ENCODE measurements around the gene PRSS16. TPM values are rescaled to one million over a fixed set of nuclear protein-coding genes. Genes with fewer than 3 reads are reported as not detected.
"Not testable (repeated sequence)": the region's sequence is repeated elsewhere in the genome, so short reads cannot be mapped to it uniquely, and the experiment has no call there.

Gene PRSS16, protein sequence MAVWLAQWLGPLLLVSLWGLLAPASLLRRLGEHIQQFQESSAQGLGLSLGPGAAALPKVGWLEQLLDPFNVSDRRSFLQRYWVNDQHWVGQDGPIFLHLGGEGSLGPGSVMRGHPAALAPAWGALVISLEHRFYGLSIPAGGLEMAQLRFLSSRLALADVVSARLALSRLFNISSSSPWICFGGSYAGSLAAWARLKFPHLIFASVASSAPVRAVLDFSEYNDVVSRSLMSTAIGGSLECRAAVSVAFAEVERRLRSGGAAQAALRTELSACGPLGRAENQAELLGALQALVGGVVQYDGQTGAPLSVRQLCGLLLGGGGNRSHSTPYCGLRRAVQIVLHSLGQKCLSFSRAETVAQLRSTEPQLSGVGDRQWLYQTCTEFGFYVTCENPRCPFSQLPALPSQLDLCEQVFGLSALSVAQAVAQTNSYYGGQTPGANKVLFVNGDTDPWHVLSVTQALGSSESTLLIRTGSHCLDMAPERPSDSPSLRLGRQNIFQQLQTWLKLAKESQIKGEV
- total RNA-seq = 1 to 10 TPM; 1.5 to 2.0 TPM

DNA sequence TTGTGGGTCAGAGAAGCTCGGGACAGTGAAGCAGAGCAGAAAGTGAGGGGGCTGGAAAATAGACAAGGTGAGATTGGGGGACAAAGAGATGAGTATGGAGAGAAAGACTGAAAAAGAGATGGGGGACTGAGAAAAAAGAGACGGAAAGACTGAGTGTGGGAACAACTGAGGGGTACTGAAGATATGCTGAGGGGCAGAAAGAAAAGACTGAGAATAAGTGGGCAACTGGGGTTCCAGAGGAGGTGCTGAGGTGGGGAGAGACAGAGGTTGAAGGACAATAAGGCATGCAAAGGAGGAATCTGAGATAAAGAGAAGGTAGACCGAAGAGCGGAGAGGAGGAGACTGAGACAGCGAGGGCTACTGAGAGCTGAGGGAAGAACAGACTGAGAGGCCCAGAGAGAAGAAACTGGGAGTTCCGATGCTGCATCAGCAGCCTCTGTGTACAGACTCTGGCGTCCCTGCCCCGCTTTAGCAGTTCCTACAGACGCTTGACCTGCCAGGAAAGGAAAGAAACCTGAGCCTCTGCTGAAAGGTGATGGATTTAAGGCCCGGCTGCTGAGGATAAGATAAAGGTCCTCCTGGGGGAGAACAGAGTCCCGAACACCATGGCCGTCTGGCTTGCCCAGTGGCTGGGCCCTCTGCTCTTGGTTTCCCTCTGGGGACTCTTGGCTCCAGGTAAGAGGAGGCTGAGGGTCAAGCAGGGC, at the start of gene PRSS16:
TSS of gene PRSS16 (plus strand) at position 569 of the 704 bp plus-strand sequence. CDS start at position 606, 37 bp downstream.
- CTCF ChIA-PET = interaction anchor here (0.6 kb wide), 1 partner anchor 9 kb away, joined by 4 read pairs; no protein-coding TSS in a partner anchor
- POLR2A ChIA-PET = no interaction called here
- intact Hi-C loops (cut with DNase I, micrococcal nuclease) = no loop called here
- Mint-ChIP-seq H3K27me3 (peaks cover 32% of the 10 kb centered on the region), H3K27ac (no peak within 1 kb of the TSS), H3K9me3 (ENCODE audit: low read depth) (no peaks in the 10 kb centered on the region), H3K4me1 (peaks cover 10% of the 10 kb centered on the region), H3K4me3 (no peak within 1 kb of the TSS), H3K36me3 (ENCODE audit: low read depth) (no peaks in the 10 kb centered on the region)
- no peak for DNase-seq
- no peak for ATAC-seq

GRCh38 chr6:27205375-27206278, 41.9 kb upstream of the PRSS16 start:
- intact Hi-C loops (cut with DNase I, micrococcal nuclease) = loop anchor here in 1 of 2 experiments (5.0 kb wide), 1 partner anchor 97 kb away; no protein-coding TSS in a partner anchor
- POLR2A ChIA-PET = no interaction called here
- Mint-ChIP-seq H3K36me3 (ENCODE audit: low read depth) (no peaks in the 10 kb centered on the region), H3K27me3 (peaks cover 34% of the 10 kb centered on the region), H3K9me3 (ENCODE audit: low read depth) (no peaks in the 10 kb centered on the region), H3K27ac (no peak overlapping the region), H3K4me3 (peak overlapping the region; percentile 39), H3K4me1 (peaks cover 11% of the 10 kb centered on the region)
- DNase-seq (peak; percentile 56), ATAC-seq (no peak)
- CTCF ChIA-PET = interaction anchor here (0.9 kb wide), 1 partner anchor 39 kb away, joined by 3 read pairs; no protein-coding TSS in a partner anchor

GRCh38 chr6:27206806-27207205, 40.7 kb upstream of the PRSS16 start:
- Mint-ChIP-seq H3K36me3 (ENCODE audit: low read depth) (no peaks in the 10 kb centered on the region), H3K27me3 (peaks cover 36% of the 10 kb centered on the region), H3K27ac (no peak overlapping the region), H3K4me1 (peaks cover 11% of the 10 kb centered on the region), H3K4me3 (no peak overlapping the region), H3K9me3 (ENCODE audit: low read depth) (peaks cover 1% of the 10 kb centered on the region)
- ChIA-PET CTCF (no interaction called here), POLR2A (interaction anchor here (0.6 kb wide), 1 partner anchor 684 kb away, joined by 7 read pairs; a partner anchor contains a TSS)
- no peak for DNase-seq
- peak; percentile 44 for ATAC-seq
- intact Hi-C loops (cut with DNase I, micrococcal nuclease) = loop anchor here in 1 of 2 experiments (5.0 kb wide), 1 partner anchor 95 kb away; no protein-coding TSS in a partner anchor

GRCh38 chr6:27208042-27208441, 39.5 kb upstream of the PRSS16 start:
- intact Hi-C loops (cut with DNase I, micrococcal nuclease) = loop anchor here in 1 of 2 experiments (5.0 kb wide), 1 partner anchor 94 kb away; no protein-coding TSS in a partner anchor
- ATAC-seq (no peak), DNase-seq (no peak)
- Mint-ChIP-seq H3K9me3 (ENCODE audit: low read depth) (peaks cover 2% of the 10 kb centered on the region), H3K4me3 (no peak overlapping the region), H3K36me3 (ENCODE audit: low read depth) (no peaks in the 10 kb centered on the region), H3K4me1 (peaks cover 11% of the 10 kb centered on the region), H3K27me3 (peaks cover 38% of the 10 kb centered on the region), H3K27ac (no peak overlapping the region)
- CTCF ChIA-PET = no interaction called here
- POLR2A ChIA-PET = no interaction called here

GRCh38 chr6:27209196-27209595, 38.3 kb upstream of the PRSS16 start:
- ChIA-PET POLR2A (no interaction called here), CTCF (no interaction called here)
- Mint-ChIP-seq H3K27ac (no peak overlapping the region), H3K4me3 (no peak overlapping the region), H3K4me1 (peaks cover 11% of the 10 kb centered on the region), H3K36me3 (ENCODE audit: low read depth) (no peaks in the 10 kb centered on the region), H3K9me3 (ENCODE audit: low read depth) (peaks cover 2% of the 10 kb centered on the region), H3K27me3 (peaks cover 37% of the 10 kb centered on the region)
- ATAC-seq (no peak), DNase-seq (no peak)
- intact Hi-C loops (cut with DNase I, micrococcal nuclease) = loop anchor here in 1 of 2 experiments (5.0 kb wide), 1 partner anchor 93 kb away; no protein-coding TSS in a partner anchor

DNA sequence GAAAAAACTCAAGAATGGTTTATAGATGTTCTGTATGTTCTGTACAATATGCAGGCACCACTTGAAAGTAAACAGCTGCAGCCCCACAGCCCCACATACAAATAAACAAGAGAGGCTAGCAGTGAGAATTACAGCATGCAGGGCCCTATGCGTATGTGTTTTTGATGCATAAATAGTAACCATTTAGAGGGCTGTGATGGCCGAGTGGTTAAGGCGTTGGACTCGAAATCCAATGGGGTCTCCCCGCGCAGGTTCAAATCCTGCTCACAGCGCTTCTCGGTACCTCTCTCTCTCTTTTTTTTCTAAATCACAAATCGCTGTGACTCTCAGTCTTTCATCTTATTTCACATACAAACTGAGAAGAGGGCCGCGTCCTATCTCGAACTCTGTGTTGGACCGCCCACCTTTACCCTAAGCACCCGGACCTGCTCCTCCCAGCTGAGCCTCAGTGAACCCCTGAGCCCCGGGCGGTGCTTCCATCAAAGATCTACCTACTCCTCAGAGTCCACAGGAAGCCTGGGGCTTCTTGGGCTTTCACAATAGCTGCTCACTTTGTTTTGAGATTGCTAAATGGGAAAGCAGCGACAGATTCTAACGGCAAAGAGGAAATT, 37.7 kb upstream of the PRSS16 start:
- H3K9me3 Mint-ChIP-seq (ENCODE audit: low read depth) = peaks cover 2% of the 10 kb centered on the region
- ATAC-seq (no peak), DNase-seq (no peak)
- POLR2A ChIA-PET = no interaction called here
- H3K4me1 Mint-ChIP-seq = peaks cover 11% of the 10 kb centered on the region
- H3K27ac Mint-ChIP-seq = no peak overlapping the region
- H3K27me3 Mint-ChIP-seq = peaks cover 37% of the 10 kb centered on the region
- H3K36me3 Mint-ChIP-seq (ENCODE audit: low read depth) = no peaks in the 10 kb centered on the region
- no peak overlapping the region for H3K4me3 Mint-ChIP-seq
- intact Hi-C loops (cut with DNase I, micrococcal nuclease) = loop anchor here in 1 of 2 experiments (5.0 kb wide), 1 partner anchor 93 kb away; no protein-coding TSS in a partner anchor
- CTCF ChIA-PET = no interaction called here

DNA sequence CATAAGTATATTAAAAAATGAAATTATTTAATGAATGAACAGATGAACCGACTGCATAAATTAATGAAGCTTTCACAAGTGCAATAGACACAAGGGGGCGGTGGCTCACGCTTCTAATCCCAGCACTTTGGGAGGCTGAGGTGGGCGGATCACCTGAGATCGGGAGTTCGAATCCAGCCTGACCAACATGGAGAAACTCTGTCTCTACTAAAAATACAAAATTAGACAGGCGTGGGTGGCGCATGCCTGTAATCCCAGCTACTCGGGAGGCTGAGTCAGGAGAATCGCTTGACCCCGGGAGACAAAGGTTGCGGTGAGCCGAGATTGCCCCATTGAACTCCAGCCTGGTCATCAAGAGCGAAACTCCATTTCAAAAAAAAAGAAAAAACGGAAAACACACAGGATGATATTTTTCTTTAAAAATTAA, 34.4 kb upstream of the PRSS16 start:
- peak; percentile 12 for DNase-seq
- CTCF ChIA-PET; H3K9me3 Mint-ChIP-seq (ENCODE audit: low read depth); H3K36me3 Mint-ChIP-seq (ENCODE audit: low read depth); H3K4me1 Mint-ChIP-seq; H3K27ac Mint-ChIP-seq; H3K4me3 Mint-ChIP-seq; intact Hi-C loops (cut with DNase I, micrococcal nuclease); ATAC-seq: not testable (repeated sequence)
- H3K27me3 Mint-ChIP-seq = peaks cover 31% of the 10 kb centered on the region
- POLR2A ChIA-PET = interaction anchor here (0.7 kb wide), 1 partner anchor 464 kb away, joined by 3 read pairs; no protein-coding TSS in a partner anchor

GRCh38 chr6:27213544-27214125, 33.9 kb upstream of the PRSS16 start:
- ChIA-PET POLR2A (interaction anchor here (0.7 kb wide), 1 partner anchor 463 kb away, joined by 3 read pairs; no protein-coding TSS in a partner anchor), CTCF (no interaction called here)
- ATAC-seq = no peak
- Mint-ChIP-seq H3K4me3 (no peak overlapping the region), H3K4me1 (no peaks in the 10 kb centered on the region), H3K27ac (no peak overlapping the region), H3K27me3 (peaks cover 34% of the 10 kb centered on the region), H3K9me3 (ENCODE audit: low read depth) (peaks cover 2% of the 10 kb centered on the region), H3K36me3 (ENCODE audit: low read depth) (no peaks in the 10 kb centered on the region)
- intact Hi-C loops (cut with DNase I, micrococcal nuclease) = no loop called here
- peak; percentile 16 for DNase-seq

DNA sequence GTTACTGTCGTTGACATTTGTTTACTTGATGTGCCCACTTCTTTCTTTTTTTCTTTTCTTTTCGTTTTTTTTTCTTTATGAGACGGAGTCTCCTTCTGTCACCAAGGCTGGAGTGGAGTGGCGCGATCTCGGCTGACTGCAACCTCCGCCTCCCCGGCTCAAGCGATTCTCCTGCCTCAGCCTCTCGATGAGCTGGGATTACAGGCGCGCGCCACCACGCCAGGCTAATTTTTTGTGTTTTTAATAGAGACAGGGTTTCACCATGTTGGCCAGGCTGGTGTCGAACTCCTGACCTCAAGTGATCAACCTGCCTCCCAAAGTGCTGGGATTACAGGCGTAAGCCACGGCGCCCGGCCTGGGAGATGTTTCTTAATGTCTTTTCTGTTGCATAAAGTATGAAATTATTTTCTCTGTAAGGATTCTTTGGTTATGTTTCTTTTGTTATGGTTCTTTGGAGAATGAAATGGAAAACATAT, 33.3 kb upstream of the PRSS16 start:
- Mint-ChIP-seq H3K4me1 (no peaks in the 10 kb centered on the region), H3K9me3 (ENCODE audit: low read depth) (peaks cover 2% of the 10 kb centered on the region), H3K36me3 (ENCODE audit: low read depth) (no peaks in the 10 kb centered on the region), H3K27me3 (peaks cover 38% of the 10 kb centered on the region), H3K4me3 (peak overlapping the region; percentile 65), H3K27ac (no peak overlapping the region)
- DNase-seq (no peak), ATAC-seq (no peak)
- POLR2A ChIA-PET = no interaction called here
- CTCF ChIA-PET = no interaction called here
- intact Hi-C loops (cut with DNase I, micrococcal nuclease) = no loop called here

DNA sequence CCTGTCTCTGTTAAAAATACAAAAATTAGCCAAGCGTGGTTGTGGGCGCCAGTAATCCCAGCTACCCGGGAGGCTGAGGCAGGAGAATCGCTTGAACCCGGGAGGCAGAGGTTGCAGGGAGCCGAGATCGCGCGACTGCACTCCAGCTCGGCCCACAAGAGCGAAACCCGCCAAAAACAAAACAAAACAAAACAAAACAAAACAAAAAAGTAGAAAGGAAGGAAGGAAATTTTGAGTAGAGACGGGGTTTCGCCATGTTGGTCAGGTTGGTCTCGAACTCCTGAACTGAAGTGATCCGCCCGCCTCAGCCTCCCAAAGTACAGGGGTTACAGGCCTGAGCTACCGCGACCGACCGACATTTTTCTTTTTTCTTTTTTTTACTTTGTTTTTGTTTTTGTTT, 30.6 kb upstream of the PRSS16 start:
- Mint-ChIP-seq H3K27ac (no peak overlapping the region), H3K9me3 (ENCODE audit: low read depth) (peaks cover under 1% of the 10 kb centered on the region), H3K4me3 (no peak overlapping the region), H3K36me3 (ENCODE audit: low read depth) (no peaks in the 10 kb centered on the region), H3K27me3 (peaks cover 39% of the 10 kb centered on the region), H3K4me1 (no peaks in the 10 kb centered on the region)
- DNase-seq (no peak), ATAC-seq (no peak)
- ChIA-PET POLR2A (interaction anchor here (0.6 kb wide), 1 partner anchor 83 kb away, joined by 3 read pairs; no protein-coding TSS in a partner anchor), CTCF (interaction anchor here (1.0 kb wide), 1 partner anchor 470 kb away, joined by 4 read pairs; no protein-coding TSS in a partner anchor)
- intact Hi-C loops (cut with DNase I, micrococcal nuclease) = no loop called here

Measured in activated CD4-positive, alpha-beta T cell treated with anti-CD3 and anti-CD28 coated beads for 36 hours (primary cell).